Activated CD4-positive, alpha-beta T cell treated with anti-CD3 and anti-CD28 coated beads, Interleukin-2, amount 50 U/mL, for 1 hour (primary cell): ENCODE measurements around the gene NT5M.

Source experiments
- DNase-seq: peaks from one replicate; pipeline ENCODE4 v3.0.0-alpha.2; 2020

The NT5M gene

GRCh38 chr17:17303847-17304490 lies 796 bp downstream of the NT5M start:
- no peak for DNase-seq

GRCh38 chr17:17304521-17304985 lies 1.4 kb downstream of the NT5M start:
- DNase-seq, result no peak

GRCh38 chr17:17305281-17305801 lies 2.2 kb downstream of the NT5M start:
- DNase-seq, result peak; percentile 30

GRCh38 chr17:17309356-17309755 lies 6.2 kb downstream of the NT5M start:
- no peak for DNase-seq

- peak; percentile 73 for DNase-seq
These were observed 10.3 kb downstream of the NT5M start for GRCh38 chr17:17313350-17313991.

GRCh38 chr17:17314501-17315071 lies 11.4 kb downstream of the NT5M start:
- DNase-seq, result no peak

GRCh38 chr17:17315142-17315821 lies 12.1 kb downstream of the NT5M start:
- no peak for DNase-seq

- DNase-seq, result no peak
These were observed 17.2 kb downstream of the NT5M start for GRCh38 chr17:17320188-17320910.

- no peak for DNase-seq
These were observed 17.7 kb downstream of the NT5M start for GRCh38 chr17:17320911-17321220.

- DNase-seq, result no peak
These were observed 18.3 kb downstream of the NT5M start for GRCh38 chr17:17321356-17322025.

- no peak for DNase-seq
These were observed 19.6 kb downstream of the NT5M start for GRCh38 chr17:17322516-17323510.

- no peak for DNase-seq
These were observed 21.4 kb downstream of the NT5M start for GRCh38 chr17:17324616-17325015.

GRCh38 chr17:17325228-17325627 lies 22.1 kb downstream of the NT5M start:
- DNase-seq, result no peak

GRCh38 chr17:17325816-17326215 lies 22.6 kb downstream of the NT5M start:
- no peak for DNase-seq

GRCh38 chr17:17326275-17326875 lies 23.2 kb downstream of the NT5M start:
- DNase-seq, result no peak

GRCh38 chr17:17328251-17328650 lies 25.1 kb downstream of the NT5M start:
- DNase-seq, result no peak

- DNase-seq, result no peak
These were observed 38.3 kb downstream of the NT5M start for GRCh38 chr17:17341452-17341851.

- DNase-seq, result no peak
These were observed 39.2 kb downstream of the NT5M start for GRCh38 chr17:17342242-17342945.

GRCh38 chr17:17343160-17343735 lies 40.1 kb downstream of the NT5M start:
- DNase-seq, result no peak
